Inflammatory macrophage (primary cell): ENCODE results near the gene ACBD7.

Source experiments
- DNase-seq, 2 donors: peaks; one replicate each; pipeline ENCODE4 v3.0.0-alpha.2; 2020 to 2022
- total RNA-seq, 18 experiments: gene quantifications; one replicate each; lab custom pipeline; 2026; ENCODE audit warnings: mixed read lengths in 6 of 18, inconsistent platforms in 2 of 18; lab: John Stamatoyannopoulos, UW

The ACBD7 gene
- 0 to 0.34 (median 0.08) reads per million in 18 experiments for total RNA-seq

DNA sequence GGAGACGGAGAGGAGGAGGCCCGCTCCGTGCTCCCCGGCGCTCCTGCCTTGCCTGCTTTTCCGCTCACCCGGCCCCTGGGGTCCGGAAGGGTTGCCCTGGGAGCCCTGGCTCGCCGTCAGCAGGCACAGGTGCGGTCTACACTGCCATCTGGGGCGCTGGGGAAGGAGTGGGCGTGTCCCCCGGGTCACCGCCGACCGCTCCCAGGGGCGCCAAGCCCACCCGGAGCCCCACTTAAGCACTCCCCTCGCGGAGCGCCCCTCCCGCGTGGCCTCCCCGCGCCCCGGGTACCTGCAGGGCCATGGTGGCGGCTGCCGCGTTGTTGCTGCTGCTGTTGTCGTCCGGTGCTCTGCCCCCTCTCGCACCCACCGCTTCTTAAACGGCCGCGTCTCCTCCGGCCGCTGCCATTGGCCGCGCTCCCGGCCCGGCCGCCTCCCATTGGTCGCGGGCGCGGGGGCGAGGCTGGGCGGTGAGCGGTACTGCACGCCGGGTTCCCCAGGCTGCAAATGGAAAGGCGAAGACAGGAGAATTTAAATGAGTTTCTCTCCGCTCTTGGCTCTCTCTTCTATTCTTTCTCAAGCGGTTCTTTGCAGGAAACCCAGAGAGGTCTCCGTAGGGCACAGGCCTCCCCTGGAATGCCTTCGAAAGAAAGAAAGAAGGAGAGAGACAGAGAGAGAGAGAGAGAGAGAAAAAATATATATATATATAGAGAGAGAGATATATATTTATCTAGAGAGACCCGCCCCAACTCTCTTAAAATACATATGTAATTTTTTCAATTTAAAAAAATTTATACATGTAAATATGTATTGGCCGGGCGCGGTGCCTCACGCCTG, at the start of gene ACBD7:
TSS of gene ACBD7 (minus strand) at position 349 of the 834 bp plus-strand sequence. CDS start at position 301, 48 bp downstream.
- DNase-seq = peak; percentile 64 to 69

DNA sequence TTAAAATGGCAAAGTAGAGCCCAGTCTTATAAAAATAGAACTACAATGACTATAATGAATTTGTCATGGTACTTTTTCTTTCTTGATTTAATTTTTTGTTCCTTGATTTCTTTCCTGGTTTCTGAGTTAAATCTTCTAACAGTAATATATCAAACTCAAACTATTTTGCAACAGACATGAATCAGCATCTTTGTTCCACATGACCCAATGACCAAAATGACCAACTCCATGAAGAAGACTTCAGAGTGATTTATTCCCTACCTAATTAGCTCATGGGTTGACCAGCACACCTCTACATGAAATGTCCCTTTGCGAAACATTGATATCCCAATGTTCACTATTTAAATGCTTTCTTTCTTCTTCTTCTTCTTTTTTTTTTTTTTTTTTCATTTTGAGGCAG, 49.1 kb upstream of the ACBD7 start:
- peak; percentile 11 to 22 for DNase-seq

DNA sequence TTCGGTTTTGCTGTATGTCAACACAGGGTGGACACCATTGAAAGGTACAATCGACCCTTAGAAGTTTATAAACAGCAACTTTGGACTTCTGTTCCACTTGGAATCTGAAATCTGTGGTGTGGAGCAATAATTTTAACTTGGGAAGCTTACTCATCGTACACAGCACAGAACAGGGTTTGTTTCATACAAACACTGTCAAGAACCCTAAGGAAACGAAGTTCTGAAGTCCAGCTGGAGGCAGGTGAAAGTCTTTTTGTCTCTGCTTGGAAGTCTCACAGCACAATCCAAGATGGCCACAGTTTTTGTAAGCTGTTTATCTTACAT, 48.4 kb upstream of the ACBD7 start:
- DNase-seq = no peak

DNA sequence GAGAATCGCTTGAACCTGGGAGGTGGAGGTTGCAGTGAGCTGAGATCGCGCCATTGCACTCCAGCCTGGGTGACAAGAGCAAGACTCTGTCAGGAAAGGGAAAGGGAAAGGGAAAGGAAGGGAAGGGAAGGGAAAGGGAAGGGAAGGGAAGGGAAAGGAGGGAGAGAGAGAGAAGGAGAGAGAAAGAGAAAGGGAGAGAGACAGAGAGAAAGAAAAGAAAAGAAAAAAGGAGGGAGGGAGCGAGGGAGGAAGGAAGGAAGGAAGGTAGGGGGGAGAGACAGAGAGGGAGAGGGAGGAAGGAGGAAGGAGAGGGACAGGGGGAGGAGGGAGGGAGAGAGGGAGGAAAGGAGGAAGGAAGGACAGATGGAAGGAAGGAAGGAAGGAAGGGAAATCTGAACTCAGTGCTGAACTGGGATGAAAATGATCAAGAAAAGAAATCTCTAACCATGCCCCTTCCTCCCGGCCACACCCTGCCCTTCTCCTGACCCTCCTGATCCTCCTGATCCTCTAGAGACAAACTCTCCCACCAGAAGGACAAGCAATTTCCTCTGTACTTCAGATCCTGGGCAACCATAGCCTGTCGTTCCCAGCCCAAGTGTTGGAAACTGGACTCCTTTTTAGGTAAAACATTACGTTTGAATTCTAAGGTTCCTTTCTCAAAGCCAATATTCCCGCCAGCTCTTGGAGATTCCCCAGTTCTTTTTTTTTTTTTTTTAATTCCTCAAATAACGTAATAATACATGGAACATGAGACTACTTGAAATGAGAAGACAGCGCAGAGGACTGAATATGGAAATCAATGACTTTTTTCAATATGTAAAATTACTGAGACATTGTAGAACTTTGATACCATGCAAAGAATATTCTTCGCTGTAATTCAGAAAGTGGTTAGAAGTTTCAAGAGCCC, 47.8 kb upstream of the ACBD7 start:
- DNase-seq = no peak

DNA sequence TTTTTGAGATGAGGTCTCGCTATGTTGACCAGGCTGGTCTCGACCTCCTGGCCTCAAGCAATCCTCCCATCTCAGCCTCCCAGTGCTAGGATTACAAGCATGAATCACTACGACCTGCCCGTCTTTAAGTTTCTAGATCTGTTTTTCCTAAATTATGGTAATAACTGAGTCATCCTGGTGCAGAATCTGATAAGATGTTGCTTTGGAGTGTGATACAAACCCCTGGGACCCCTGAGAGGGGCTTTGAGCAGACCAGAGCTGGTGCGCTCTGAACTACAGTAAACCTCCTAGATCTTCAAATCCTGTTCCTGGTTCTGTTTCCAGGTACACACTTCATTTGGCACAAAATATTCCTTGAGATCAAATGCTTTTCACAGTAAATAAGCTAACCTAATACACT, 42.8 kb upstream of the ACBD7 start:
- DNase-seq = no peak

DNA sequence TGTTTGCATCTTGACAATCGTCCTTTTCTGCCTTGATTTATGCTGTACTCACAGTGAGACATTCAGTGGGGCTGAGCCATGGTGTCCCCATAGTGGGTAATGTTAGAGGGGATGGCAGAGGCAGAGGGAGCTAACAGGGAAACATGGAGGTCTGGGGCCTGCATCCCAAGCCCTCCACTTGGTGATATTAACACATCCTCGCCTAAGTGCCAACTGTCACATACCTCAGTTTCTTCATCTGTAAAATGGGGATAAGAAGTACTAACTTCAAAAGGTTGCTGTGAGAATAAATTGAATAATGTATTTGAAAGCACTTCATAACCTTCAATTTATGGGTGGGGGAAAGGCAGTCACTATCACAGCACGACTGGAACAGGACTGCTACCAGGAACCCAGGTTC, 36.3 kb upstream of the ACBD7 start:
- no peak for DNase-seq

DNA sequence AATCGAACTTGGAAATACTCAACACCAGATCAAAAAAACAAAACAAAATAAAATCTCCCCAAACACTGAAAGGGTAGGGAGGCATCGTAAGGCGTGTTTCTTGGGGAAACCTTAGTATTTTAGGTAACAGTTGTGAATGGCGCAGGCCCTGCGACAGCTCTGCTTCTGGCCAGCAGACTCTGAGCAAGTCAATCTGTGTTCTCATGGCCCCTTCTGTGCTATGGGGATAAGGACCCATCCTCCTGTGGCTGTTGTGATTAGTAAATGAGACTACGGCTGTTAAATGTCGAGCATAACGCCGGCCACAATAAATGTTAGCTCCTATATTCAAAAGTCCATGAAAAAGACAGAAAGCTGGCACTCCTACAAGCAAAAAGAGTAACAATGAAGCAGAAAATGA, 35.6 kb upstream of the ACBD7 start:
- DNase-seq = no peak

DNA sequence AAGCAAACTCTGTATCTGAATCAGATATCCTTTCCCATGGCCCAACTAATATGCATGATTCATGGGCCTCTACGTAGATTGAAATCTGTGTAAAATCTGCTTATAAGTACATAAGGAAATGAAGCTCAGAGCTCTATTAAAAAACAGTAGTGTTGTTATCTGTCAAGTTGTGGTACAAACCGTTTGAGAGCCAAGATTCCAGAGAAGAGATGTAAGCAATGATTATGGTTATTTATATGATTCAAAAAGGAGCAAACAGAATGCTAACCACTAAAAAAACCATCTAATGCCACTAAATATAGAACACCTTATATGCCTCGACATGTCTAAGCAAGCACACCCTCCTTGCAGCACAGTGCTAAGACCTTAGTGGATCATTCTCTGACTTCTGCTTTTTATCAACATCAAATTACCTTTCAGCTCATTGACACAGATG, 35.2 kb upstream of the ACBD7 start:
- no peak for DNase-seq

DNA sequence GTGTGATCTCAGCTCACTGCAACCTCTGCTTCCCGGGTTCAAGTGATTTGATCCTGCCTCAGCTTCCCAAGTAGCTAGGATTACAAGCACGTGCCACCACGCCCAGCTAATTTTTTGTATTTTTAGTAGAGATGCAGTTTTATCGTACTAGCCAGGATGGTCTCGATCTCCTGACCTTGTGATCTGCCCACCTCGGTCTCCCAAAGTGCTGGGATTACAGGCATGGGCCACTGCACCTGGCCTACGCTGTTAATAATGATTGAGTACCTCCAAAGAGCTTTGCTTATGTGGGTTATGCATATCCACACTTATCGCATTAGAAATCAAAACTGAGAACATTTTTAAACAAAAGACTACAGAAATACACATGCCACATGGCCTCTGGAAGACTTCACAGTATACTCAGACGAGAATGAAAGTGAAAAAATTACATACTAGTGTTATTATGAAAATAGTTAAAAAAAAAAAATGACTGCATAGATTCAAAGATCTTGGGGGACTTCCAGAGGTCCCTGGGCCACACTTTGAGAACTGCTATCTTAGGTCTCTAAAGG, 34.0 kb upstream of the ACBD7 start:
- no peak for DNase-seq

DNA sequence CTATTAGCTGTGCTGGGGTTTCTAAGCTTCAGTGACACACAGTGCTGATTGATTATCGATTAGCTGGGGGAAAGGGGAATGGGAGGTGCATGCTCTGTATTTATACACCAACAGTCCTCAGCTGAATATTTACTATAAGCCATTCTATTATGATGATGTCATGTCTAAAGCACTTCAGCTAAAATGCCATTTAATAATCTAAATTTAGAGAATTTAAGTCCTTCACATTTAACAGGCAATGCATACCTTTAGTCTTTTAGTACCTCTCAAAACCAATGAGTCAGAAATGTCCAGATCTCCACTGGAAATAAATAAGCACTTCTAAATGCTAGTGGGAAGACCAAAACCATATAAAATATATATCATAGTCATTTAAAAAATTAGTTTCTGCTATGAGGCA, 33.1 kb upstream of the ACBD7 start:
- no peak for DNase-seq

DNA sequence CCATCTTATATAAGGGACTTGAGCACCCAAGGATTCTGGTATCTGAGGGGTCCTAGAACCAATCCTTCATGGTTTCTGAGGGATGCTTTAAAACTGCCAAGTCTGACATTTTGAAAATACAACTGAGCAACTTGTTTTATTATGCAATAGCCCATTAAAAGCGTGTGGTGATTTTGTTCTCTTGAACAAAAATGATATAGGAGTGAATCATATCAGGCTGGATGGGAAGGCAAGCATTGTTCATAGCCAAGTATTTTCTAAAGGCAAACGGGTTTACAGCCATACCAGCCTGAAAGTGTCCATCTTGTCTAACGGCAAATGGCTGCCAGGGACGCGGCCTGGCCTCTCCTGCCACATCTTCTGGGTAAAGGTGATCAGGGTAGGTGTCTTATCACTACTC, 31.9 kb upstream of the ACBD7 start:
- DNase-seq = no peak

DNA sequence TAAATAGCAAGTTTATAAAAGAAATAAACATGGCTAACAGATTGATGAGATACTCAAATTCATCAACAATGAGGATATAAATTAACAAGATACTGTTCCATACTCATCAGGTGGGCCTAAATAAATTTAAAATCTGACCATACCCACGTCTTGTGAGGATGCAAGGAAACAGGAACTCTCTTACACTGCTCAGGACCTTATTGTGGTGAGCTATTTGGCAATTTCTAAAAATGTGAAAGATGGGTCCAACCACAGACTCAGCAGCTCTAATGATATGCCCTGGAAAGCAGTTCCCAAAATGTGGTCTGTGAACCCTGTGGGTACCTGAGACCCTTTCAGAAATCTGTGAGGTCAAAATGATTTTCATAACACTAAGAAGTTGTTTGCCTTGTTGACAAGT, 30.0 kb upstream of the ACBD7 start:
- DNase-seq = peak in 1 of 2 donors; percentile 7

DNA sequence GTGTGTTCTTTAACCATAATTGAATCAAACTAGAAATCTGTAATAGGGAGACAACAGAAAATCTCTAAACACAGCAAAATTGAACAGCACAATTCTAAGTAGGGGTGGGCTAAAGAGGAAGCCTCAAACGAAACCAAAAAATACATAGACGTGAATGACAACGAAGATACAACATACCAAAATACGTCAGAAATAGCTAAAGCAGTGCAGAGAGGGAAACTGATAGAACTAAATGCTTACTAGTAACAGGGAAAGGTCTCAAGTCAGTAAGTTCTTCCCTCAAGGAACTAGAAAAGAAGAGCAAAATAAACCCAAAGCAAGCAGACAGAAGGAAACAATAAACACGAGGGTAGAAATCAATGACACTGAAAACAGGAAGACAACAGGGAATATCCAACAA, 27.6 kb upstream of the ACBD7 start:
- no peak for DNase-seq

DNA sequence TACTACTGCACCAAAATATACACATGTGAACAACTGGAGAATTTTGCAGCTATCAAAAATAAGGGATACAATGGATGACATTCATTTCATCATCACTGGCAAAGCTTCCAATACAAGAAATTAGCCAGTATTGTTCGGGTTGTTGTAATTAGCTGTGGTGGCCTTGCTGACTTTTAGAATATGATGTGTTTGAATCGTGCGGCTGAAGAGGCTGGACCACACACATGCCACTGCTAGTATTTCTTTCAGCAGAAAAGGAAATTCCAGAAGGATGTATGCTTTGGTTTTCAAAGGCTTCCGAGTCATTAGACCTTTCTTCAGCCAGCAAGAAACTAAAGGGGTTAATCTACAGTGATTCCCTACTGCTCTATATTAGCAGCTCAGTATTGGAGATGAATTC, 25.2 kb upstream of the ACBD7 start:
- DNase-seq = no peak

DNA sequence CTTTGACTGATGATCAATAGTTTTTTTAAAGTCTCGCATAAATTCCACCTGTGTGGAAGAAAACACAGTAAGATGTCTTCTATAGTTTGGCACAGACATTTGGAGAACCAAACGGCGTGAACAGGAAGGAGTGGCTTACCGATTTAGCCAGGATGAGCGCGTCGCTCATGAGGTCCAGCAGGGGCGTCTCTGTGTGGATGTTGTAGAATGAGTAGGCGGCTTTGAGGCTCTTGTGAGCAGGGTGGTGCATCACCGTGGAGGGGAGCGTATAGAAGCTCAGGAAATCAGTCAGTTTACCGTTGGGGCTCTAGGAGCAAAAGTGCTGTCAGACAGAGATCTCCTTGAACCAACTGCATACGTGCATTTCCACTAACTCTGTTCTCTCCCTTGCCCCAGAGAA, 24.1 kb upstream of the ACBD7 start:
- no peak for DNase-seq

DNA sequence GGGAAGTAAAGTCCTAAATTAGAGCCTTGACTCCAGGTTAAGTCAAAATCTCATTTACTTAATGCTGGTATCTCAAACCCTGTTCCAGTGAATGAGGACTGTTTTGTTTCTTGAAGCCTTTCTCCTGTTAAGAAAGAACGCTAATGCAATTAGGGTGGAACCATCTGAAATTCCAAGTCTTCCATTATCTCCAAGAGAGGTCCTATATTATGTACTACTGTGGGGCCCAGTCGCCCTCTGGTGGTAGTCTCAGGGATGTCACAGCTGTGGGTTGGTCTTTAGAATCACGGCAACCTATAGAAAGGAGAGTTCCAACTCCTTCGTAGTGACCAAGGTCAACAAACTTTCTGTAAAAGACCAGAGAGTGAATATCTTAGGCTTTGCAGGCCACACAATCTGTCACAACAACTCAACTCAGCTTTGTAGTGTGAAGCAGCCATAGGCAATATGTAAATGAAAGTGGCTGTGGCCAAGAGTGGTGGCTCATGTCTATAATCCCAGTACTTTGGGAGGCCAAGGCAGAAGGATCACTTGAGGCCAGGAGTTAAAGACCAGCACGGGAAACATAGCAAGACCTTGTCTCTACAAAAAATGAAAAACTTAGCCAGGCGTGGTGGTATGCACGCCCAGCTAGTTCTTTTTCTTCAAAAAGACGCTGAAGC, 17.9 kb upstream of the ACBD7 start:
- DNase-seq = peak; percentile 78 to 79

DNA sequence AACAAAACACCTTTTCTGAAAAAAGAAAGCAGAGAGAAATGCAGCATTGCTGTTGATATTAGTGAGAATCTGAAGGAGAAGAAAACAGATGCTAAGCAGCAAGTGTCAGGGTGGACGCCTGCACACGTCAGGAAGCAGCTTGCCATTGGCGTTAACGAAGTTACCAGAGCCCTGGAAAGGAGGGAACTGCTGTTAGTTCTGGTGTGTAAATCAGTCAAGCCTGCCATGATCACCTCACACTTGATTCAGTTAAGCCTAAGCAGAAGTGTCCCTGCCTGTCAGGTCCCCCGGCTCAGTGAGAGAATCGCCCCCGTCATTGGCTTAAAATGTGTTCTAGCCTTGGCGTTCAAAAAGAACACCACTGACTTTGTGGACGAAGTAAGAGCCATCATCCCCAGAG, 14.9 kb upstream of the ACBD7 start:
- DNase-seq = no peak

DNA sequence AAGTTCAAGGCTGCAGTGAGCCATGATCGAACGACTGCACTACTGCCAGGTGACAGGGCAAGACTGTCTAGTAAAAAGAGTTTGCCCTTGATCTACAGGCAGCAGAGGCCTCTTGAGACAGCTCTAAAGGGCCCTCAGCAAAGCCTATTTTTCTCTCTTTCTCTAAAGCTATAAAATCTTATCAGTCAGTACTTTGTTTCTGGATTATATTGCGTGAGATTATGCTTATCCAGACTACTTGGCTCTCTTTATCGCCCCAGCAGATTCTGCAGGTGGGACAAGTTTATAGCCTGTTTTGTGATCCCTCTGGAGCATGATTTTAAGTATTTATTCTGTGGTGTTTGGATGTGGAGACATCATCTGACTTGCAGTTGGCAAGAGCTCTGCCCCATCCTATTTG, 11.3 kb upstream of the ACBD7 start:
- DNase-seq = no peak

DNA sequence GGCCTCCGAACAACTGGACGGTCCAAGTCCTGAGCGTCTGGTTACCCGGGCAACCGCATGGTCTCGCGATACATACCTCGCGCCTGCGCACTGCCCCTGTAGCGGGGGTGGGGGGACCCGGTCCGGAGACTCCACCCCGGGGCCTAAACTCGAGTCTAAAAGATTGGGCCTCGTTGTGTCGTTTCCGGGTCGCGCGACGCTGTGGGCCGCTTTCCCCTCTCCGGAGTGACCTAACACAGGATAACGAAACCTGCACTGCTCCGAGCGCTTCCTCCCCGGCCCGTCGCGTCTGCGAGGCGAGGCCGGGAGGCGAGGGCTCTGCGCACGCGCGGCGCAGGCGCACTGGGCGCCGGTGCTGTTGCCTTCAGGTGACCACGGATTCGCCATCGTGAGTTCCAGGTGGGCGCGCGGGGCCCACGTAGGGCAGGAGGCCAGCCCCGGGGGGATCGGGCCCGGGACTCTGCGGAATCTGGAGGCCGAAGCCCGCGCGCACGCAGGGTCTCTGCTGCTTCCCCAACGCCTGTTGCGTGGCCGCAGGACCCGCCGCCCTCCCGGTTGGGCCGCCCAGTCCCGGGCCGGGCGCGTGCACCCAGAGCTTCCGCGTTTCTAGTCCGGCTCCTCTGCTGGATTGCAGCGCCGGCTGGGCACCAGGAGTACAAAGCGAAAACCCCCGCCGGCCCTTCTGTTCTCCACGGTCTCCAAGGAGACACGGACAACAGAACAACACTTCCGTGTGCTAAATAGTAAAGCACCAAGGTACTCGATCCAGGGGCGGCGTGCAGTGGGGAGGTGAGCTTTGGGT, 8.6 kb upstream of the ACBD7 start, which contains the start of gene RPP38:
TSS of gene RPP38 (plus strand) at position 345 of the 802 bp plus-strand sequence. CDS start 5,960 bp downstream, outside the sequence.
- DNase-seq = peak; percentile 98

DNA sequence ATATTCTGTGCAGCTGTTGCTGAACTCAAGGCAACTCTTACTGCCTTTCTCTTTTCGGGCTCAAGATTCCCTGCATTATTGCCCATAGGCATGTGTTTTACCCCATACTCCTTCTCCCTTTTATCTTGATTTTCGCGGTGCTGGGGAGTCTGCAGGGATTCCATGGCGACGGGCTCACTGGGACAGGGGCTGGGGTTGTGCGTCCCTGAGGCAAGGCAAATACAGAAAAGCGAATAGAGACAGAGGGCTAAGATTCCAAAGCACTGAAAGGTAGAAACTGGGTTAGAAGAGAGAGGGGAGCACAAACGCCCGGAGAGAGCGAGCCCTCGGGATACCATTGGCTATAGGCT, 8.1 kb upstream of the ACBD7 start:
- no peak for DNase-seq

DNA sequence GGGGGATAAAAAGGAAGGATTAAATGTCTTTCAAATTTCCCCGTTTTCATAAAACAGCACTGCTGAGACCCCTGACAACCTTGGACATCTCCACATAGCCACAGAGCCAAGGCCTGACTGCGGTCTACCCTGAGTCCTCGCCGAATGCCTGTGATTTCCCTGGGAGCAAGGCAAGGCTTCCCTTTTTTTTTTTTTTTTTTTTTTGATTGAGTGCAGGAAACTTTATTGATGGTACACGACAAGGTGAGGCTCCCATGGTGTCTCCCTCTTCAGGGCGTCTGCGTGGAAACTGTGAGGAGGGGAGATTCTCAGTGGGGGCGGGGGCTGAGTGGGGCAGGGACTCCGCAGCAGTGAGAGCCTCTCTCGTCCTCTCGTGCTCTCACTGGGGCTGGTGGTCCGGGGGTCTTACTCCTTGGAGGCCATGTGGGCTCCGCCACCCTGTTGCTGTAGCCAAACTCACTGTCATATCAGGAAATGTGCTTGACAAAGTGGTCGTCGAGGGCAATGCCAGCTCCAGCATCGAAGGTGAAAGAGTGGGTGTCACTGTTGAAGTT, 4.4 kb upstream of the ACBD7 start:
- no peak for DNase-seq

DNA sequence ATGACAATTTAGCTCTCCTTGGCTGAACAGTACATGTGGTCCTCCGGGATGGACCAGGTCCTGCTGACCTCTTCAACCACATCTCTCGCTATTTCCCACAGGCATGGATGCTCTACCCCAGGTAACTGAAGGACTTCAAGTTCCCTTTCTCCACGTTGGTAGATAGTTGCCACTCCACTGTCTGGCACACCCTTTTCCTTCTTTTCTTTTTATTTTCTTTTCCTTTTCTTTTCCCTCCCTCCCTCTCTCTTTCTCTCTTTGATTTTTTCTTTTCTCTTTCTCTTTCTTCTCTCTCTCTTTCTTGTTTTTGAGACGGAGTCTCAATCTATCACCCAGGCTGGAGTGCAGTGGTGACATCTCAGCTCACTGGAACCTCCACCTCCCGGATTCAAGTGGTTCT, 2.8 kb upstream of the ACBD7 start:
- no peak for DNase-seq
